Hematopoietic multipotent progenitor cell treated with erythropoietin and hydrocortisone succinate and interleukin-3 and kit ligand, for 8 days (in vitro differentiated cells): ENCODE measurements around the gene CWC25.

Experiments used
- DNase-seq: peaks from one replicate; pipeline ENCODE4 v3.0.0-alpha.2; 2015

The CWC25 gene

GRCh38 chr17:38779965-38780752 is 45.0 kb downstream of the CWC25 start:
- no peak for DNase-seq

GRCh38 chr17:38777641-38778250 is 47.4 kb downstream of the CWC25 start:
- DNase-seq: no peak

DNA sequence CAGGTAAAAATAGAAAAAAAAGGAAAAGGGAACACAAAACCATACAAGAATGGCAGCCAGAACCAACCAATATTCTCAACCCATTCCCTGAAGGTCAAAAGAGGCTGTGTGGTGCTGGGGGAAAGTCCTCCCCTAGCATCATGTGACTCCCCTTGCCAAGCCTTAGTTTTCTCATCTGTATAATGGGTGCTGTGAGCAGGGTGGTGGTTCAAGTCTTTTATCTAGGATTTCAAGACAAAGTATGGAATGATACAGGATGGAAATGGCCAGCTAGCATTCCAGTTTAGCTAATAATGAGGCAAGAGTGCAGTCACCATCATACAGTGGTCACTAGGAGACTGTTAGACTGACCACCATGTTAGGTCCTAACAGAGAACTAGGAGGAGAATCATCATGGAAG is 51.9 kb downstream of the CWC25 start:
- no peak for DNase-seq

DNA sequence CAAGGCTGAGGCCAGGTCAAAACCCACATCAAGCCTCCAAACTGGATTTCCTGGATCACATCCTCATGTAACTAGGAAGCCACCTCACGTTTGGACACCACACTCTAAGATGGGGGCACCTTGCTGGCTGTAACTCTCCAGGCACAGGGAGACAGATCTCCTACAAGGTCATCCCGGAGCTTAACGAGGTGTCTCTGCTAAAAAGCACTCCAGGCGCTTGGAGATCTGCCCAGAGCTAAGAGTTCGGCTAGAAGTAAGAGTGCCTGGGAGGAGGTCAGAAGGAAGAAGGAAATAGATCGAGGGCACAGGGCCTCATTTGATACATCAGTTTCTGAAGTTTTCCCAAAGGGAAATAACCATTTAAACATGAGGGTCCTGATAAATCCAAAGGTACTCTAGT is 56.7 kb downstream of the CWC25 start:
- no peak for DNase-seq

GRCh38 chr17:38766341-38766740 is 58.8 kb downstream of the CWC25 start:
- no peak for DNase-seq

- no peak for DNase-seq
Observed at GRCh38 chr17:38762231-38762630, 62.9 kb downstream of the CWC25 start.

DNA sequence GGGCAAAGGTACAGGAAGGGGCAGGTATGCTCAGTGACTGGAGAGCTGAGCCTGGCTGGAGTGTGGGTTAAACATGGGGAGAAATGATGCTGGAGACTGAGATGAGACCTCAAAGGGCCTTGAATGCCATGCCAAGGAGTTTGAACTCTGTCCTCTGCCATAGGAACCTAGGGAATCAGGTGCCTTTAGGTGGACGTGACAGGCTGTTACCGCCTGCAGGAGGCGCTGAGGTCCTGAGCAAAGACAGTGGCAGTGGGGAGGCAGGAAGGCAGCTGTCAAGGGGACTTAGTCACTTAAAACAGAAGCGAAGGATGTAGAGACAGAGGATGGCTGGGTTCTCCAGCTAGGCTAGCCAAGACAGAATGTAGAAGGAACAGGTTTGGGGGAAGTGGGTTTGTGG is 63.5 kb downstream of the CWC25 start:
- DNase-seq: peak; percentile 58

DNA sequence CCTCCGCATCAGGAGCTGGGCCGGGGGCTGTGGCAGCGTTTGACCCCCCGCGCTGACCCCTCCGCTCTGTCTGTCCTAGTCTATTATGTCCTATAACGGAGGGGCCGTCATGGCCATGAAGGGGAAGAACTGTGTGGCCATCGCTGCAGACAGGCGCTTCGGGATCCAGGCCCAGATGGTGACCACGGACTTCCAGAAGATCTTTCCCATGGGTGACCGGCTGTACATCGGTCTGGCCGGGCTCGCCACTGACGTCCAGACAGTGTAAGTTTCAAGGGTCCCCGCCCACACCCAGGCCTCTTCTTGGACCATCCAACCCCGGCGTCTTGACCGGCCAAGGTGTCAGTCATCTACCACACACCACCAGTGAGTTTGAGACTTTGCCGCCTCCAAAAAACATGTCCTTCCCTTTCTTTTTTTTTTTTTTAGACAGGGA is 72.0 kb downstream of the CWC25 start:
- DNase-seq: no peak

GRCh38 chr17:38752308-38753070 is 72.6 kb downstream of the CWC25 start, which contains the start of gene PSMB3:
TSS of gene PSMB3 (plus strand) at chr17:38752741. CDS start at chr17:38752827, 86 bp downstream.
- peak; percentile 100 for DNase-seq

GRCh38 chr17:38751808-38752307 is 73.3 kb downstream of the CWC25 start:
- DNase-seq: peak; percentile 82

DNA sequence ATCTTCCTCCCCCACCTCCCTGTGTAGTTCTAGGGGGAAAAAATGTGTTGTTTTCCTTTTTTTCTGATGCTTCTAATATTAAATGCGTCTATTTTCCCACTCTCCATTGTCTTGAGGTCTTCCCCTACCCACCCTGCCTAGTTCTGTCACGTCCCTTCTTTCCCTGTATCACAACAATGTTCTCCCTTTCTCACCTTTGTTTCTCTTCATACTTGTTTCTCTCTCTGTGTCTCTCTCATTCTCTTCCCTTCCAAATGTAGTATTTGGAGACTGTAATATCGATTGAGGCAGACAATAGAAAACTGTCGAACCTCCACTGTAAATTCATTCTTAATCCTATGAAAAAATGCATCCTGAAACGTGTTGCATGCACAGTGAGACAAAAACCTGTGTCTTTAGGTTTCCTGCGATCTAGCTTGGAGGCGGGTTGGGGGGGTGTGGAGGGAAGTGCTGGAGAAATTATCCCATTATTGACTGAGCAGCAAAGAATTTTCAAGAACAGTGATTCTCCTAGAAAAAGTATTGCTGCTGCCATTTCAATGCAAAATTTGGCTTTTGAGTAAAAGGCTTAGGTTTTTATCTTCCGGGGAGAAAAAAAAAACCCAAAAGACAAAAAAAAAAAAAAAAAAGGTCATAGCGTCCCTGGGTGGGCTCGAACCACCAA is 73.8 kb downstream of the CWC25 start:
- no peak for DNase-seq
